Pancreas (tissue), 10 donors: ENCODE results near the gene ERC1. TPM values are rescaled to one million over a fixed set of nuclear protein-coding genes. Genes with fewer than 3 reads are reported as not detected.

Experiments
- ATAC-seq, 4 donors: fragments of 200-7000 bp; cut with Tn5 transposase; one replicate each; pipeline versions ENCODE4 v1.8.0 to v1.9.1; 2020; ENCODE audit warnings: mild to moderate bottlenecking in 4 of 4, moderate library complexity in 4 of 4
- DNase-seq, 6 donors: peaks; one replicate each; pipeline ENCODE4 v3.0.0-alpha.2; 2020
- FAIRE-seq: peaks from 2 replicates; lab custom pipeline; 2012; peaks lifted over from hg19 to GRCh38; lab: Jason Lieb, UNC
- H3K27ac ChIP-seq, 4 donors: fragments of 200-600 bp; sonication (generic); 1 replicate in 3 of 4; 2 replicates in 1 of 4; pipeline versions ENCODE4 v1.5.0 to v1.8.0; 2020
- H3K27me3 ChIP-seq, 4 donors: fragments of 200-600 bp; one replicate each; pipeline ENCODE4 v1.8.0; 2021
- H3K36me3 ChIP-seq, 3 donors: fragments of 200-600 bp; sonication (generic) in 1 of 3; one replicate each; pipeline versions ENCODE4 v1.5.0 to v1.8.0; 2020 to 2021
- H3K4me1 ChIP-seq, 3 donors: fragments of 200-600 bp; one replicate each; pipeline ENCODE4 v1.8.0; 2021
- H3K4me3 ChIP-seq, 4 donors: fragments of 200-600 bp; sonication (generic) in 2 of 4; one replicate each; pipeline versions ENCODE4 v1.5.0 to v1.8.0; 2020 to 2021
- H3K9me3 ChIP-seq, 4 donors: fragments of 200-600 bp; one replicate each; pipeline ENCODE4 v1.8.0; 2021
- CTCF ChIP-seq, 4 donors: fragments of 200-600 bp; sonication (generic) in 3 of 4; IDR thresholded peaks; one replicate each; pipeline versions ENCODE4 v1.5.0 to v1.8.0; 2021; ENCODE audit warnings: antibody characterized with exemption in 4 of 4
- WGBS, 2 donors: extraction: QIAGEN DNeasy Blood & Tissue Kit; methylation state at CpG; one replicate each; pipeline ENCODE4 v1.1.7; 2013; 5-methylcytosine and 5-hydroxymethylcytosine counted together
- intact Hi-C, 3 donors: fragments of 100-400 bp; cut with DNase I; formaldehyde crosslinking; loops; one replicate each; pipeline versions ENCODE4 v1.11.1 to v1.14.2; 2022
- polyA plus RNA-seq, 2 donors: library from polyadenylated mRNA; stranded (reverse); fragments of 200-250 nt; gene quantifications; one replicate each; pipeline ENCODE4 v1.2.3, GENCODE V29; 2013
- total RNA-seq, 6 donors: library from RNA; stranded (reverse); fragmentation: NEBNext Ultra II Directional in 4 of 6; extraction: Animal tissue kit (Norgen Biotek cat#: 25700) in 4 of 6; gene quantifications; one replicate each; pipeline versions ENCODE4 v1.2.1 to v1.2.4, GENCODE V29; 2021 to 2023
- donor health status: healthy with polysubstance abuse.
- donor health status: DM: no; HTN: no; CAD: no; lungs with moderate emphysema.
- donor health status: DM: no; HTN: no; CAD: no.
- donor health status: control.
- donor health status: control.
- donor health status: Bipolar disorder and iron deficiency.
- donor health status: DM: yes; HTN: yes; CAD: no.
- donor health status: DM: no; HTN: no; CAD: no.
- donor health status: DM: no; HTN: no; CAD: no.
- donor health status: DM: yes; HTN: yes; CAD: no.

Gene ERC1
- total and polyA plus RNA-seq, 8 donors: 4.1 to 41.4 (median 20.5) TPM

- no peak for TF ChIP-seq CTCF (IDR thresholded peaks at IDR 0.05)
- FAIRE-seq (no peak), DNase-seq (no peak), ATAC-seq (no peak)
- intact Hi-C loops: no loop called here
- Histone ChIP-seq H3K27me3 (no peaks in the 10 kb centered on the region), H3K4me1 (peaks cover 0 to 6% (median 3%) of the 10 kb centered on the region in 3 donors), H3K27ac (no peak overlapping the region), H3K36me3 (no peaks in the 10 kb centered on the region), H3K9me3 (no peaks in the 10 kb centered on the region), H3K4me3 (no peak overlapping the region)
- 81 to 85% methylated on average over 2 of the region's 2 CpGs for WGBS, 2 donors
These were observed 78.8 kb downstream of the ERC1 start for GRCh38 chr12:1069846-1070245.

- no peak for TF ChIP-seq CTCF (IDR thresholded peaks at IDR 0.05)
- 86% methylated on average over 3 of the region's 3 CpGs for WGBS, 2 donors
These were observed 80.2 kb downstream of the ERC1 start for GRCh38 chr12:1071182-1071581.

GRCh38 chr12:1073652-1074051 is 82.6 kb downstream of the ERC1 start:
- Histone ChIP-seq H3K9me3 (no peaks in the 10 kb centered on the region), H3K4me1 (peaks cover 0 to 6% (median 3%) of the 10 kb centered on the region in 3 donors), H3K36me3 (no peaks in the 10 kb centered on the region), H3K27me3 (no peaks in the 10 kb centered on the region), H3K4me3 (no peak overlapping the region), H3K27ac (no peak overlapping the region)
- WGBS, 2 donors: 95 to 97% methylated on average over 9 of the region's 9 CpGs
- DNase-seq: no peak
- no peak for ATAC-seq
- TF ChIP-seq CTCF (IDR thresholded peaks at IDR 0.05): no peak
- intact Hi-C loops: no loop called here
- no peak for FAIRE-seq

More at GRCh38 chr12:1071182-1071581, 80.2 kb downstream of the ERC1 start:
- ATAC-seq: no peak
- Histone ChIP-seq H3K36me3 (no peaks in the 10 kb centered on the region), H3K4me1 (peaks cover 0 to 6% (median 3%) of the 10 kb centered on the region in 3 donors), H3K27me3 (no peaks in the 10 kb centered on the region), H3K4me3 (no peak overlapping the region), H3K9me3 (no peaks in the 10 kb centered on the region), H3K27ac (no peak overlapping the region)
- no peak for FAIRE-seq
- no peak for DNase-seq
- intact Hi-C loops: no loop called here

GRCh38 chr12:1077036-1077803 is 86.2 kb downstream of the ERC1 start:
- H3K4me3 ChIP-seq: no peak overlapping the region
- intact Hi-C loops: no loop called here
- H3K4me1 ChIP-seq: no peaks in the 10 kb centered on the region
- no peak overlapping the region for H3K27ac ChIP-seq
- no peak for TF ChIP-seq CTCF (IDR thresholded peaks at IDR 0.05)
- H3K27me3 ChIP-seq: no peaks in the 10 kb centered on the region
- no peak for ATAC-seq
- 55 to 61% methylated on average over 5 of the region's 5 CpGs for WGBS, 2 donors
- no peaks in the 10 kb centered on the region for H3K9me3 ChIP-seq
- no peak for FAIRE-seq
- no peak for DNase-seq
- H3K36me3 ChIP-seq: no peaks in the 10 kb centered on the region

GRCh38 chr12:1078002-1078401 is 87.0 kb downstream of the ERC1 start:
- no peaks in the 10 kb centered on the region for H3K36me3 ChIP-seq
- intact Hi-C loops: no loop called here
- no peak for TF ChIP-seq CTCF (IDR thresholded peaks at IDR 0.05)
- H3K27ac ChIP-seq: no peak overlapping the region
- 86 to 89% methylated on average over 3 of the region's 3 CpGs for WGBS, 2 donors
- no peak for FAIRE-seq
- no peaks in the 10 kb centered on the region for H3K4me1 ChIP-seq
- no peaks in the 10 kb centered on the region for H3K9me3 ChIP-seq
- no peak overlapping the region for H3K4me3 ChIP-seq
- ATAC-seq: no peak
- no peak for DNase-seq
- H3K27me3 ChIP-seq: no peaks in the 10 kb centered on the region
